NCI-H446 treated with DMSO at 0.1 percent for 48 hours (cell line): ENCODE data around the gene TAOK3.
"Not testable (repeated sequence)": the region's sequence is repeated elsewhere in the genome, so short reads cannot be mapped to it uniquely, and the experiment has no call there.

ENCODE experiments used
- DNase-seq: peaks from one replicate; lab custom pipeline; 2025; lab: John Stamatoyannopoulos, UW

TAOK3 gene

GRCh38 chr12:118299791-118300460 lies 72.8 kb downstream of the TAOK3 start:
- no peak for DNase-seq

- no peak for DNase-seq
These were observed 75.4 kb downstream of the TAOK3 start for GRCh38 chr12:118297284-118297683.

GRCh38 chr12:118292836-118293235 lies 79.9 kb downstream of the TAOK3 start:
- DNase-seq = no peak

GRCh38 chr12:118290130-118290529 lies 82.6 kb downstream of the TAOK3 start:
- DNase-seq = no peak

GRCh38 chr12:118288174-118288573 lies 84.5 kb downstream of the TAOK3 start:
- DNase-seq = no peak

GRCh38 chr12:118287728-118288127 lies 85.0 kb downstream of the TAOK3 start:
- no peak for DNase-seq

- DNase-seq = no peak
These were observed 89.9 kb downstream of the TAOK3 start for GRCh38 chr12:118282767-118283166.

- not testable (repeated sequence) for DNase-seq
These were observed 94.4 kb downstream of the TAOK3 start for GRCh38 chr12:118278288-118278687.

- DNase-seq = no peak
These were observed 98.6 kb downstream of the TAOK3 start for GRCh38 chr12:118274066-118274465.

GRCh38 chr12:118271770-118272417 lies 100.8 kb downstream of the TAOK3 start:
- no peak for DNase-seq

GRCh38 chr12:118271183-118271582 lies 101.5 kb downstream of the TAOK3 start:
- no peak for DNase-seq

GRCh38 chr12:118269806-118270205 lies 102.9 kb downstream of the TAOK3 start:
- no peak for DNase-seq

GRCh38 chr12:118259079-118259478 lies 113.6 kb downstream of the TAOK3 start:
- no peak for DNase-seq

- no peak for DNase-seq
These were observed 116.4 kb downstream of the TAOK3 start for GRCh38 chr12:118256352-118256751.

GRCh38 chr12:118249547-118249946 lies 123.2 kb downstream of the TAOK3 start:
- no peak for DNase-seq

- DNase-seq = not testable (repeated sequence)
These were observed 126.8 kb downstream of the TAOK3 start for GRCh38 chr12:118245886-118246285.

GRCh38 chr12:118238888-118239287 lies 133.8 kb downstream of the TAOK3 start:
- no peak for DNase-seq

- no peak for DNase-seq
These were observed 134.8 kb downstream of the TAOK3 start for GRCh38 chr12:118237908-118238307.

GRCh38 chr12:118237052-118237665 lies 135.5 kb downstream of the TAOK3 start:
- DNase-seq = no peak

- DNase-seq = no peak
These were observed 152.0 kb downstream of the TAOK3 start for GRCh38 chr12:118220702-118221101.

GRCh38 chr12:118219772-118220171 lies 152.9 kb downstream of the TAOK3 start:
- no peak for DNase-seq

- no peak for DNase-seq
These were observed 153.6 kb downstream of the TAOK3 start for GRCh38 chr12:118219106-118219505.

GRCh38 chr12:118213452-118213851 lies 159.3 kb downstream of the TAOK3 start:
- DNase-seq = no peak
